Endometrium (tissue), 2 donors: ENCODE data around the gene NXPE4.

Experiments used
- FAIRE-seq: peaks from 2 replicates; lab custom pipeline; 2012; peaks lifted over from hg19 to GRCh38; lab: Jason Lieb, UNC
- donor health status: control.
- donor health status: control.

Gene NXPE4

DNA sequence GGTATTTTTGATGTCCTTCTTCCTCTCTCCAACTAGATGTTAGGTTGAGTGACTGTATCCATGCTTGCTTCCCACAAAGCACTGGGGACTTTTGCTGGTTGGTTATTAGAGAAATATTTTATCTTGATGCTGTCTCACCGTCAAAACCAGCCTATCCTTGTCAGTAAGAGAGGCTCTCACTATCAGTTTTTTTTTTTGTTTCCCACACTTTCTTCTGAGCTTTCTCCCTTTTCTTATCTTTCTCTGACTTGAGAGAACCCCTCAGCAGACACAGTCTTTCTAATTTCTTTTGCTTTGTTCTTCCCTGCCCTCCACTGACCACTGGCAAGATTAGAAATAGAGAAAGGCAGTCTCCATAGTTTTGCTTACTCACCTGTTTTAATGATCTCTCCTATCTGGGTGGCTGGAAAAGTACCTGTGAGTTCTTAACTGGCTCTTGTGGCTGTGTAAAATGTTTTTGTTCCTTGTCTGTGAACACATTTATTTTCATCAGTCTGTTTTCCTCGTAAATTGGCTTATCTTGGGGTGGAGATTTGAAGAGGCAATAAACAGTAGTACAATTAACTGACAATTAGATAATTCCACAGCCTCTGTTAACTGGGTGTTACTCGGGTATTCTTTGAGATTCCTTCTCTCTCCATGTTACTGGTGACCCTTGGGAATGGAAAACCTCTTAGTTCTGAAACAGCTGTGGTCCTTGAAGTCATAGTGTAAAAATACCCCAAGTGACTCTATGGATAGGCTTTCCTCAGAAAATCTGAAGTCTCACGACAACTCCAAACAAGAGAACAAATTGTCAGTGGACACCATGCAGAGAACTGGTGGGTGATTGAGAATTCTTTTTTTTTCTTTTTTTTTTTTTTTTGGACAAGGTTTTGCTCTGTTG, 35.9 kb downstream of the NXPE4 start, which contains the start of gene NXPE1:
NXPE1 (minus strand) TSS at position 457 of the 886 bp plus-strand sequence. CDS start 8,680 bp downstream, outside the sequence.
- no peak for FAIRE-seq

DNA sequence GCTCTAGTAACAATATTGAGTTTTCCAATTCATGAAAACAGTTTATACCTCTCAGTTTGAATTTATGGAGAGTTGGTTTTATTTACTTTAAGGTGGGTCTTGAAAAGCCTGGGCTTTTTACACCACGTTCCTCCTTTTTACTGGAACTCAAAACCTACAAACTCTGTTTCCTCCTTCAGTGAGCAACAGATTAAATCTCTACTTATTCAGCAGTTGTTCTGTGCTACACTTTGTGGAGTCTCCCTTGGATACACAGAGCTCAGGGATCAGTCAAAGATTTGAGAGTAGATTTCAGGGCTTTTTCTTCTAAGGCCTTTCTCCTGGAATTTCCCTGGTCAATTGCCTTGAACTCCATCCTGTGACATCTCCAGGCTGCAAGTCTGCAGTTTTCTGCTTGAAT, 39.5 kb downstream of the NXPE4 start:
- FAIRE-seq = no peak

DNA sequence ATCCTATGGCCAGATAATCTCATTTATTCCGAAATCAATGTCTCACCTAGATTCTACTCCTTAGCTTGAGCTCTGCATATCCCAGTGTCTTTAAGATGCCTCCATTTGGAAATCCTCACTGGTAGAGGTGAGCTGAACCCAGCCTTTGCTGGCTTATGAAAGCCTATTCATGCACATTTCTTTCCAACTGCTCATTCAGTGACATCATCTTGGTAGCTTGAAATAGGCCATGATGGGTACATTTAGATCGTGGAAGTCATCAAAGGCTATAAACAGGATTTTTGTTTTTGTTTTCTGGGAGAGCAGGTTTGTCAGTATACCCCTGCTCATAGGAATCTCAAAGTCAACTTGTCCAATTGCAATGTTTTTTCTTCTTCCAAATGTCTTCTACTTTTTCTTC, 41.9 kb downstream of the NXPE4 start:
- no peak for FAIRE-seq

- FAIRE-seq = no peak
Measured at GRCh38 chr11:114551060-114551459, 44.5 kb downstream of the NXPE4 start.

GRCh38 chr11:114525682-114526081, 69.9 kb downstream of the NXPE4 start:
- FAIRE-seq = no peak

DNA sequence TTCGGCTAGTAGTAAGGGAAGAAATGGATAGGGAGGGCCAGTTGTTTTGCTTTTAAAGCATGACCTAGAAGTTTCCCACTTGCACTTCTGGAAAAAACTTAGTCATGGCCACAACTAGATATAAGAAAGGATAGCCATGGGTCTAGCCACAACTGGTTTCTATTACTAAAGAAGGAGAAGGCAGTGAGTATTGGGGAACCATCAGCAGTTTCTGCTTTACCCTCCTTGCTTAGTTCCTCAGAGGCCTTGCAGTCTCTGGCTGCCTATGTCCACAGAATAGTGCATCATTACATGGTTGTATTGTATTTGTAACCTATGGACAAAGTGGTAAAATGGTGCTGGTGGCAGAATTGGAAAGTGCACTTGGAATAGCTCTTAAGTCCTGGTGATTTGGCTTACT, 71.5 kb downstream of the NXPE4 start:
- no peak for FAIRE-seq

DNA sequence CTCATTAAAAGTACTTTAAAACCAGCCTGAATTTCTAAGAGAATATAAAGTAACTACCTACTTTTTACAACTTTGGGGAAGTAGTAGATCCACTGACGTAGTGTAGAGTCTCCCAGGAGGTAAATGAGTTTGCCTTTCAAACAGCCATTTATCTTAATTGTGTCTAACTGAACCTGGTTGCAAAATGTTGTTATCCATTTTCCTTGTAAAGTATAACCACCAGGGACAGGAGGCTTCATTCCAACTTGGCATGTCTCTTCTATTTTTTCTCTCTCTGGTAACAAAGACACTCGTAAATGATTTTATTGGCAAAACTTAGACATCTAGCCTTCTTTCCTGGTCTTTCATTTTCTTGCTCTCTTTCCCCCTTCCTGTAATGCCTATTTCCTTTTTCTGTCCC, 72.8 kb downstream of the NXPE4 start:
- FAIRE-seq = no peak
